ENCODE data around the gene TECPR2. TPM values are rescaled to one million over a fixed set of nuclear protein-coding genes. Genes with fewer than 3 reads are reported as not detected.
"Not testable (repeated sequence)": the region's sequence is repeated elsewhere in the genome, so short reads cannot be mapped to it uniquely, and the experiment has no call there.

Gene TECPR2
- total RNA-seq, 4 donors from 2014 or later = 28.7 to 54.8 (median 36.6) TPM

GRCh38 chr14:102548616-102549240 lies 186.0 kb downstream of the TECPR2 start:
- Histone ChIP-seq H3K4me3 (no peak overlapping the region), H3K36me3 (no peaks in the 10 kb centered on the region), H3K4me1 (peaks cover 4 to 21% (median 18%) of the 10 kb centered on the region in 4 donors), H3K9me3 (no peaks in the 10 kb centered on the region), H3K27ac (replicated peaks in 1 of 4) (no peak overlapping the region), H3K27me3 (peaks cover 0 to 48% (median 16%) of the 10 kb centered on the region in 4 donors)
- TF ChIP-seq, protein P1, sequence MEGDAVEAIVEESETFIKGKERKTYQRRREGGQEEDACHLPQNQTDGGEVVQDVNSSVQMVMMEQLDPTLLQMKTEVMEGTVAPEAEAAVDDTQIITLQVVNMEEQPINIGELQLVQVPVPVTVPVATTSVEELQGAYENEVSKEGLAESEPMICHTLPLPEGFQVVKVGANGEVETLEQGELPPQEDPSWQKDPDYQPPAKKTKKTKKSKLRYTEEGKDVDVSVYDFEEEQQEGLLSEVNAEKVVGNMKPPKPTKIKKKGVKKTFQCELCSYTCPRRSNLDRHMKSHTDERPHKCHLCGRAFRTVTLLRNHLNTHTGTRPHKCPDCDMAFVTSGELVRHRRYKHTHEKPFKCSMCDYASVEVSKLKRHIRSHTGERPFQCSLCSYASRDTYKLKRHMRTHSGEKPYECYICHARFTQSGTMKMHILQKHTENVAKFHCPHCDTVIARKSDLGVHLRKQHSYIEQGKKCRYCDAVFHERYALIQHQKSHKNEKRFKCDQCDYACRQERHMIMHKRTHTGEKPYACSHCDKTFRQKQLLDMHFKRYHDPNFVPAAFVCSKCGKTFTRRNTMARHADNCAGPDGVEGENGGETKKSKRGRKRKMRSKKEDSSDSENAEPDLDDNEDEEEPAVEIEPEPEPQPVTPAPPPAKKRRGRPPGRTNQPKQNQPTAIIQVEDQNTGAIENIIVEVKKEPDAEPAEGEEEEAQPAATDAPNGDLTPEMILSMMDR (IDR thresholded peaks at IDR 0.05) = no peak
- TF ChIP-seq EP300 (IDR thresholded peaks at IDR 0.05) (no peak), POLR2AphosphoS5 (IDR thresholded peaks at IDR 0.05) (no peak), POLR2A (IDR thresholded peaks at IDR 0.05; ENCODE audit: low read depth) (no peak)
- intact Hi-C loops (cut with DNase I) = no loop called here
- WGBS = 78% methylated on average over 3 of the region's 3 CpGs
- DNase-seq (ENCODE audit: extremely low spot score) = no peak

DNA sequence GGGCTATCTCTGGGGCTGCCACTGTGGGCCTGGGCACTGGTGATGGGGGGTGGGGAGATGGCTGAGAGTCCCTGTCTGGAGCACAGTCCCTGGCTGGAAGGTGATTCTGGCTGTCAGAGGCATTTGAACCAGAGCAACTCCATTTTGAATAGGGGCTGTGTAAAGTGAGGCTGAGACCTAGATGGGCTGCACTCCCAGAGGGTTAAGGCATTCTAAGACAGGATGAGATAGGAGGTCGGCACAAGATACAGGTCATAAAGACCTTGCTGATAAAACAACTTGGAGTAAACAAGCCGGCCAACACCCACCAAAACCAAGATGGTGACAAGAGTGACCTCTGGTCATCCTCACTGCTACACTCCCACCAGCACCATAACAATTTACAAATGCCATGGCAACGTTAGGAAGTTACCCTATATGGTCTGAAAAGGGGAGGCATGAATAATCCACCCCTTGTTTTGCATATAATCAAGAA lies 188.2 kb downstream of the TECPR2 start:
- Histone ChIP-seq H3K27me3 (peaks cover 0 to 26% (median 0%) of the 10 kb centered on the region in 4 donors), H3K4me1 (peaks cover 4 to 14% (median 11%) of the 10 kb centered on the region in 4 donors)
- WGBS = 89% methylated on average over 3 of the region's 3 CpGs
- H3K27ac ChIP-seq (replicated peaks in 1 of 4); DNase-seq (ENCODE audit: extremely low spot score); intact Hi-C loops (cut with DNase I); H3K4me3 ChIP-seq; H3K36me3 ChIP-seq; H3K9me3 ChIP-seq: not testable (repeated sequence)

Small RNA genes lying within 50 kb of the gene (small RNA-seq; reads per million reads assigned to genes)
- gene MIR4309 = 0 reads per million in 3 donors

Other genes starting within 250 kb of the TECPR2 start
- 10 to 100 TPM; 16.6 to 26.6 (median 22.3) TPM for gene WDR20, start 223.0 kb upstream of the TECPR2 start, total RNA-seq
- 10 to 100 TPM in 3 of 4 donors, 1 to 10 TPM in 1; 9.6 to 18.3 (median 10.7) TPM for gene MOK, start 57.8 kb upstream of the TECPR2 start, total RNA-seq
- 10 to 100 TPM in 2 of 4 donors, 1 to 10 TPM in 2; 7.6 to 12.5 (median 9.5) TPM for gene ZNF839, start 43.2 kb upstream of the TECPR2 start, total RNA-seq
- 10 to 100 TPM; 21.6 to 27.7 (median 25.4) TPM for gene CINP, start 51 bp upstream of the TECPR2 start, total RNA-seq
- 10 to 100 TPM; 33.2 to 74.0 (median 54.2) TPM for gene ANKRD9, start 146.8 kb downstream of the TECPR2 start, total RNA-seq
- 10 to 100 TPM; 12.9 to 14.8 (median 13.8) TPM for gene RCOR1, start 229.7 kb downstream of the TECPR2 start, total RNA-seq